Fibroblast of peridontal ligament (primary cell): ENCODE measurements around the gene SMAD6.

Experiments
- DNase-seq: peaks from one replicate; pipeline ENCODE4 v3.0.0-alpha.2; 2010; ENCODE audit errors: extremely low read depth

Gene SMAD6

DNA sequence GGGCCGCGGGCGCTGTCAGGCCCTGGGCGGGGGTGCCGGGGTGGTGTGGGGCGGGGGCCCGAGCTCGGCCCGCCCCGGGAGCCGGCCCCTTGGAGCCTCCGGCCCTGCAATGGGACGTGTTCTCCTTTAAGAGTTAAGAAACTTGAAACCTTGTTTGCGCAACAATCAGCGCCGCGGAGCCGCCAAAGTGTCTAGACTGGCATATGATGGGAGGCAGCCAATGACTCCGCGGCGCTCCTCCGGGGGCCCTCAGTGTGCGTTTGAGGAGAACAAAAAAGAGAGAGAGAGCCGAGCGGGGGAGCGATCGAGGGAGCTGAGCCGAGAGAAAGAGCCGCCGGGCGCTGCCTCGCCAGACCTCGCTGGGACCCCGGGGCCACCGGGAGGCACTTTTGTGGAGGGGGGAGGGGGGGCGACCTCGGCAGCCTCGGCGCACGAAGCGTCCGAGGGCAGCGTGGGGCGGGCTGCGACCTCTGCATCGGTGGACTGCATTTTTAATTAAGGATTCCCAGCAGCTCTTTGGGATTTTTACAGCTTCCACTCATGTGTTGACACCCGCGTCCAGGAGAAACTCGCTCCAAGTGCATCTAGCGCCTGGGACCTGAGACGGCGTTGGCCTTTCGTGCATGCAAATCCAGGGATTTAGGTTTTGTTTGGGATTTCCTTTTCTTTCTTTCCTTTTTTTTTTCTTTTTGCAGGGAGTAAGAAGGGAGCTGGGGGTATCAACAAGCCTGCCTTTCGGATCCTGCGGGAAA is at the start of gene SMAD6:
Gene SMAD6, plus strand, starts transcription at position 202 of the 752 bp plus-strand sequence. CDS start 1,023 bp downstream, outside the sequence.
- peak; percentile 99 for DNase-seq

GRCh38 chr15:66652806-66653205 is 49.2 kb upstream of the SMAD6 start:
- DNase-seq: no peak

DNA sequence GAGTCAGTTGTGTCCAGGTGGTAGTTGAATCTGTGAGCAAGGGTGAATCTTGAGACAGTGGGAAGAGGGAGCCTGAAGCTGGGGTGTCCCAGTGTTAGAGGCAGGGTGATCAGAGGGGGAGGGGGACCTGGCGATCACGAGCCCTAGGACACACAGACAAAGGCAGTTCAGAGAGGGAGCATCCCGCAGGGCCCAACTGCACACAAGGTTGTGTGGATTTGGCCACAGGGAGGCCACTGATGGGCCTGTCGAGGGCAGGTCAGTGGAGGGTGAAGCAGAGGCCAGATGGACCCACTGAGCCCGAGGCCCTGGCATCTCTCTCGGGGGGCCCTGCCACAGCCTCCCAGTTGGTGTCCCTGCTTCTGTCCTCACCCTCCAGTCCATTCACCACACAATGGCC is 48.6 kb upstream of the SMAD6 start:
- DNase-seq: no peak

DNA sequence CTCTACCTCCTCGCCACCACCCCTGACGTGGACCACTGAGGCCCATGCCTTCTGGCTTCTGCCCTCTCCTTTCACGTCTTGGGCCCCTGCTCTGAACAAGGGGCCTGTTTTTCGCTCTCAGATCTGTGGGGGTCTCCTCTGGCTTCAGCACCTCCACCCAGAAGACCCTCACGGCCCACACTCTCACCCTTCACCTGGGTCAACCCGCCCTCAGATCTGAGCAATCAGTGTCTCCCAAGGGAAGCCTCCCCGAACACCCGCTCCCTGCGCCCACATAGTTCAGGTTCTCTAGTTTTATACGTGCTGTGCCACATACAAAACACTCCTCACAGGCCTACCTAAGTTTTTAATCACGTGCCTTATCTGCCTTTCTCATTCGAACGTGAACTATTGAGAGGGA is 48.2 kb upstream of the SMAD6 start:
- DNase-seq: no peak

DNA sequence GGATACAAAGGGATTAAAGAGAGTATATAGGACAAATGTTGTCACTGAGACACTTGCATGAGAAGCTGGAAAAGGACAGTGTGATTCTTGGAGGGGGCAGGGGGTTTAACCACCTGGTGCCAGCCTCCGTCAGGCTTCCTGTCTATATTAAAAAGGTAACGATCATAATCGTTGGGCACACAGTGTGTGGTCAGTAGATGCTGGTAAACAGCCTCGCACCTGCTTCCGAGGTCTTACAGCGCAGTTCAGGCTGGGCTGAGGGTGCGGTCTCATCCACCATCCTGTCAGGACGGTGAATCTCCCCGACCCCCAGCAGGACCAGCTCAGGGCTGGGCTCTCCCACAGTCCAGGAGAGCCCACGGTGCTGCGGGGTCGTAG is 47.7 kb upstream of the SMAD6 start:
- DNase-seq: no peak

DNA sequence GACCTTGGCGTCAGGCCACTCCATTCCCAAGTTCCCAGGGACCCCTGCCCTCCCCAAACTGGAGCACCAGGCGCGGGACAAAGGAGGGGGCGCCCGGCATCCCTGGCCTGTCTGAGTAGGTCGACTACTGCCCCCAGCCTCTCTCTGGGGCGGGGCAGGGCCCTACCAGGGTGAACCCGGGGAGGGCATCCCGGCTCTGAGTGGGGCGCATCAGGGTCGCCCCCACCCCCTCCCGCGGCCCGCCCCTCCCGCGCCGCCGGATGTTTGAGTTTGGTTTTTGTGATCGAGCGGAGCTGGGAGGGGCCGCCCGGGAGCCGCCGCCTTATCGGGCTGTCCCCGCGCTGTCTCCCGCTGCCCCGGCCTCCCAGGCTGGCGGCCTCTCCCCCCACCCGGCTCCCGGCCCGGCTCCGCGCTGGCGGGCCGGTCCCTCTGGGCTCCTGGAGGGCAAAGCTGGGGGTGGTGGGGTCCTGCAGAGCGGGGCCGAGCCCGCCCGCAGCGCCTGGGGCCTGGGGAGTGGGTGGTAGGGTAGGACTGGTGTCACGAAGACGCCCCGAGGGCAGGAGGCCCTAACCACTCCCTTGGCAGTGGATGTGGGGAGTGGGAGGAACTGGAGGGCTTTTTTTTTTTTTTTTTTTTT is 47.2 kb upstream of the SMAD6 start:
- no peak for DNase-seq

- DNase-seq: no peak
These were observed 46.5 kb upstream of the SMAD6 start for GRCh38 chr15:66655511-66655910.

GRCh38 chr15:66655997-66656396 is 46.0 kb upstream of the SMAD6 start:
- DNase-seq: no peak

GRCh38 chr15:66657185-66658020 is 44.6 kb upstream of the SMAD6 start:
- DNase-seq: peak; percentile 49

GRCh38 chr15:66658044-66658443 is 44.0 kb upstream of the SMAD6 start:
- DNase-seq: no peak

- no peak for DNase-seq
These were observed 43.2 kb upstream of the SMAD6 start for GRCh38 chr15:66658855-66659254.

GRCh38 chr15:66659384-66659783 is 42.7 kb upstream of the SMAD6 start:
- no peak for DNase-seq

GRCh38 chr15:66661432-66662096 is 40.5 kb upstream of the SMAD6 start:
- DNase-seq: no peak

GRCh38 chr15:66662522-66662921 is 39.5 kb upstream of the SMAD6 start:
- DNase-seq: no peak

GRCh38 chr15:66663664-66664063 is 38.4 kb upstream of the SMAD6 start:
- DNase-seq: no peak

DNA sequence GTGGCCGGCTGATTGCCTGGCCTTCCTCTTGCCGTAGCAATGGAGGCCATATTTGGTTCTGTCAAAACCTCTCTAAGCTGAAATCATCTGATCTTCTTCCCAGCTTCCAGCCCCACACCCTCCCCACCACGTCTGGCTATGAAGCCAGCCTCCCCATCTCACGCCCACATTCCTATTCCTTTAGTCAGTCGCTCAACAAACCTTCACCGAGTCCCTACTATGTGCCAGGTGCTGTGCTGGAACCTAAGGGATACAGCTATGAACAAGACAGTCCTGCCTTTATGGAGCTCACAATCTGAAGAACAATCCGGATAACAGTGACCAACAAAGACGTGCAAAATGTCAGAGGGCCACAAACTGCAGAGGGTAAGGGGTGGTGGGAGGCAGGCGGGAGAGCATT is 31.9 kb upstream of the SMAD6 start:
- DNase-seq: no peak

- no peak for DNase-seq
These were observed 31.1 kb upstream of the SMAD6 start for GRCh38 chr15:66670762-66671580.

- DNase-seq: no peak
These were observed 29.2 kb upstream of the SMAD6 start for GRCh38 chr15:66672867-66673266.

DNA sequence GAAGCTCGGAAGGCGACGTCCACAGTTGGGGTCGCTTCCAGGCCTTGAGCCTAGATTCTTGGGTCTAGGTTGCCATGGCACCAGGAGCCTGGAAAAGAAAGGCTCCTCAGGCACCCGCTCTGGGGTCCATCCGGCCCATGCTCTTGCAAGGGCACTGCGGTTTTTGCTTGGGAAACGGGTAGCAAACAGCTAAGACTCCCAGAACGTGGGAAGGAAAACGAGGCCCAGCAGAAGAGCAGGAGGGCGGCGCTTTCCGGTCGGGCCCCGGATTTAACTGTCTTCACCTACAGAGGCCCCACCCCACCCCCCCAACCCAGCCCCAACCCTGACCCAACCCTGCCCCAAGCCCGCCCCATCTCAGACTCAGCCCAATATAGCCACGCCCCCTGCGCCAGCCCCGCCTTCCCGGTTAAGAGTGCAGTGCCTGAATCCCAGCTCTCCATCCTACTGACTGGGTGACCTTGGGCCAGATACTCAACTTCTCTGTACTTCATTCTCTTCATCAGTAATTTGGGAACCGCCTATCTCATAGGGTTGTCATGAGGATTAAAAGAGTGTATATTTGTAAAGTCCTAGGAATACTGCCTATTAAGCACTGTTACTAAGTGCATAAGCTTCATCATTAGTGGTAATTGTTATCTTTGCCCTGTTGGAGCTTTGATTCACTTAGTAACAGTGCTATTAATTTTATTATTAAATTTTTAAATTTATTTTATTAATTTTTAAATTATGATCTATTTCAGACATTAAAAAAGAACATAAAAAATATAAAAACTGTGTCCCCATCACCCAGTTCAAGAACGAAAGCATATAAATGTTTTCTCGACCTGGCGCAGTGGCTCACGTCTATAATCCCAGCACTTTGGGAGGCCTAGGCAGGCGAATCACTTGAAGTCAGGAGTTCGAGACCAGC is 28.4 kb upstream of the SMAD6 start:
- DNase-seq: no peak

DNA sequence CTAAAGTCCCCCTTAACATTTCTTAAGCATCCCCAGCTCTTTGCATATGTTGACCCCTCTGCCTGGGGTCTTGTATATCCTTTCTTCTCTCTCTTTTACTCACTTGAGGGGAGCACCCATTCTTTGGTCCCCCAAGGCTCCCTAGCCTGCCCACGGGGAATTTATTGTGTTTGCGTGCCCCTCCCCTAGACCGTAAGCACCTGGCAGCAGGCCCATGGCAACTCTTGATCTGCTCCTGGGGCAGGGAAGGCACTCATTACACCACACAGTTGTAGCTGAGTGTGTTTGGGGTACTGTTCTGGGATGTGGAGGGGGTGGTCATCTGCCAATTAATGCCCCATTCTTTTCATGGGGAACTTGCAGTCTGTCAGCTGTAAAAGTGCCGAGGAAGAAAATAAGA is 27.3 kb upstream of the SMAD6 start:
- DNase-seq: no peak
